Measurements from ENCODE around the gene PHF13.

GRCh38 chr1:6582370-6582769 is 31.2 kb upstream of the PHF13 start:
- TF ChIP-seq CTCF (IDR thresholded peaks at IDR 0.05) (no peak), NR3C1 (IDR thresholded peaks at IDR 0.05) (no peak), CEBPB (IDR thresholded peaks at IDR 0.05) (no peak), POLR2A (IDR thresholded peaks at IDR 0.05; ENCODE audit: low read length) (no peak), EP300 (IDR thresholded peaks at IDR 0.05) (no peak)

All from A549 (cell line).